HepG2 (cell line): ENCODE measurements around the gene SPRYD3. TPM values are rescaled to one million over a fixed set of nuclear protein-coding genes. Genes with fewer than 3 reads are reported as not detected.
A peak's percentile ranks its signal among the peaks of the same experiment; 100 is the strongest.

ENCODE experiments used
- DZIP1 ChIP-seq: sonication (generic); formaldehyde crosslinking; IDR thresholded peaks from 2 replicates; pipeline ENCODE4 v1.5.0; 2020; ENCODE audit warnings: mild to moderate bottlenecking, missing genetic modification reagents
- KLF12 ChIP-seq: sonication (generic); formaldehyde crosslinking; IDR thresholded peaks from 2 replicates; pipeline ENCODE4 v1.4.0; 2020; ENCODE audit warnings: missing genetic modification reagents, borderline replicate concordance
- SIX1 ChIP-seq: sonication (generic); formaldehyde crosslinking; IDR thresholded peaks from 2 replicates; pipeline ENCODE4 v1.4.0; 2020; ENCODE audit warnings: missing genetic modification reagents, borderline replicate concordance
- SNAPC2 ChIP-seq: sonication (generic); formaldehyde crosslinking; IDR thresholded peaks from 2 replicates; pipeline ENCODE4 v1.8.1; 2022; ENCODE audit warnings: mild to moderate bottlenecking, missing genetic modification reagents
- SP4 ChIP-seq: sonication (generic); formaldehyde crosslinking; IDR thresholded peaks from 2 replicates; pipeline ENCODE4 v1.8.1; 2023; ENCODE audit warnings: mild to moderate bottlenecking, missing genetic modification reagents
- WIZ ChIP-seq: sonication (generic); formaldehyde crosslinking; IDR thresholded peaks from 2 replicates; pipeline ENCODE4 v1.5.1; 2020; ENCODE audit warnings: mild to moderate bottlenecking, missing genetic modification reagents
- ZBTB39 ChIP-seq: sonication (generic); formaldehyde crosslinking; IDR thresholded peaks from 2 replicates; pipeline ENCODE4 v1.5.0; 2020; ENCODE audit warnings: missing genetic modification reagents
- ZFP36 ChIP-seq: fragments of 150-350 bp; IDR thresholded peaks from 2 replicates; pipeline ENCODE4 v1.6.1; 2018; ENCODE audit warnings: borderline replicate concordance, low read length, low read depth; ENCODE audit not compliant: partially characterized antibody
- ZNF354B ChIP-seq: sonication (generic); formaldehyde crosslinking; IDR thresholded peaks from 2 replicates; pipeline ENCODE4 v1.8.0; 2022; ENCODE audit warnings: mild to moderate bottlenecking, missing genetic modification reagents
- ZNF496 ChIP-seq: sonication (generic); formaldehyde crosslinking; IDR thresholded peaks from 2 replicates; pipeline ENCODE4 v1.8.1; 2023; ENCODE audit warnings: mild to moderate bottlenecking, moderate library complexity, missing genetic modification reagents; ENCODE audit not compliant: insufficient replicate concordance
- ZNF512B ChIP-seq: sonication (generic); formaldehyde crosslinking; IDR thresholded peaks from 2 replicates; pipeline ENCODE4 v1.5.1; 2020; ENCODE audit warnings: missing genetic modification reagents, mild to moderate bottlenecking, borderline replicate concordance
- ZNF710 ChIP-seq: sonication (generic); formaldehyde crosslinking; IDR thresholded peaks from 2 replicates; pipeline ENCODE4 v1.5.0; 2020; ENCODE audit warnings: mild to moderate bottlenecking, missing genetic modification reagents, borderline replicate concordance
- polyA plus RNA-seq, 8 experiments: library from polyadenylated mRNA; depleted of rRNA in 3 of 8; stranded (reverse) in 7 of 8; unstranded in 1 of 8; fragments of >200 nt; fragmentation: Illumina TruSeq in 4 of 8; extraction: Trizol in 4 of 8; gene quantifications; 2 replicates each; pipeline versions ENCODE4 v1.2.1 to v1.2.3, GENCODE V29; 2011 to 2016; ENCODE audit warnings: low read depth in 4 of 8, missing spikeins in 1 of 8, mixed read lengths in 1 of 8; ENCODE audit not compliant: insufficient read depth in 1 of 8
- total RNA-seq, 5 experiments: library from RNA; depleted of rRNA; stranded (reverse); fragments of >200 nt; fragmentation: Illumina TruSeq; extraction: Trizol; gene quantifications; 2 replicates each; pipeline ENCODE4 v1.2.3, GENCODE V29; 2016; ENCODE audit warnings: low read depth in 1 of 5
- TF ChIP-seq, protein P1 (sequence below): IDR thresholded peaks from 2 replicates; pipeline ENCODE4 v1.6.1; 2012; ENCODE audit warnings: inconsistent platforms
- TF ChIP-seq, protein P2 (sequence below): sonication (generic); formaldehyde crosslinking; IDR thresholded peaks from 2 replicates; pipeline ENCODE4 v1.5.0; 2020; ENCODE audit warnings: mild to moderate bottlenecking, missing genetic modification reagents

Gene SPRYD3
- total and polyA plus RNA-seq, 2 of the 13 experiments (the other 11 are each of a cell fraction or from before 2014, with no cell fraction given) = 9.0 to 9.2 TPM

DNA sequence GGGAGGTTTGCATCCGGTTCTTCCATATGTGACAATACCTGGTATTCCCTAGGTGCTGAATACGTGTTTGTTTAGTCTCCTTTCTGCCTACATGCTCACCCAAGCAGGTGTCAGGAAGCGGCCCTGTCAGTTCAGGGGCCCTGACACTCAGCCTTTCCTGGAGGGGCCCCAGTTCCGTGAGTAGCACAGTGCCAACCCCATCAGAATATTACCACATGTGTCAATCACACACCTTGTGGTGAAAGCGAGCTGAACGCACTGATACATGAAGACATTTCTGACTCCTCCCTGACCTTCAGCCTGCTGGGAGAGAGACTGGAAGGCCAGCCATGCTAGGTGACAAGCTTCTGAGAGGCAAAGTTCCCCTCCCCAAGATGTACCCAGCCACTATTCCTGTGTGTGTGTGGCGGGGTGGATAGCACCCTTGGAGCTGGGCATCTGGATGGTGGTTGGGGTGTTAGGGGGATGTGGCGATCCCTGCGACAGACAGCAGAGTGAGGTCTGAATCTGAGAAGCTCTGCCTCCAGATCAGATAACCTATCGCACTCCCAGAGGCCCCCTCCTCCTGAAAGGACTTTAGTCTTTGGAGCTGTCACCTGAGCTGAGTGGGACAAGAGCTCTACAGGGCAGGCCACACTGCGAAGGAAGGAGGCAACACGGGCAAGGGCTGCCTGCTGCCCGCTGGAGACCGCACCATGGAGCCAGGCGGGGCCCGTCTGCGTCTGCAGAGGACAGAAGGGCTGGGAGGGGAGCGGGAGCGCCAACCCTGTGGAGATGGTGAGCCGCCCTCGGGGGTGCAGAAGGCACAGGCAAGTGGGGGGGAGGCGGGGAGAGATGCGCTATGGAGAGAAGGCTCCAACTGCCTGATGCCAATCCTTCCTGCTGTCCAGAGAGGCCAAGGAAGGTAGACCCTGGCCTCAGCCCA, 24.0 kb upstream of the SPRYD3 start, which contains the start of gene SOAT2 (continued):
- TF ChIP-seq ZNF710 (CRISPR knock-in tag) (no peak), SNAPC2 (no peak), SIX1 (CRISPR knock-in tag) (peak; percentile 77; the same call in 1 of the 2 replicates), ZBTB39 (CRISPR knock-in tag) (no peak), ZNF512B (CRISPR knock-in tag) (no peak), SP4 (CRISPR knock-in tag) (peak; percentile 39; the same call in 1 of the 2 replicates), ZFP36 (no peak), ZNF354B (no peak), WIZ (CRISPR knock-in tag) (no peak), ZNF496 (CRISPR knock-in tag) (no peak), DZIP1 (CRISPR knock-in tag) (no peak), KLF12 (no peak)
- TF ChIP-seq, protein P1, sequence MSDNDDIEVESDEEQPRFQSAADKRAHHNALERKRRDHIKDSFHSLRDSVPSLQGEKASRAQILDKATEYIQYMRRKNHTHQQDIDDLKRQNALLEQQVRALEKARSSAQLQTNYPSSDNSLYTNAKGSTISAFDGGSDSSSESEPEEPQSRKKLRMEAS = peak; percentile 60; the same call in 1 of the 2 replicates
- TF ChIP-seq, protein P2, sequence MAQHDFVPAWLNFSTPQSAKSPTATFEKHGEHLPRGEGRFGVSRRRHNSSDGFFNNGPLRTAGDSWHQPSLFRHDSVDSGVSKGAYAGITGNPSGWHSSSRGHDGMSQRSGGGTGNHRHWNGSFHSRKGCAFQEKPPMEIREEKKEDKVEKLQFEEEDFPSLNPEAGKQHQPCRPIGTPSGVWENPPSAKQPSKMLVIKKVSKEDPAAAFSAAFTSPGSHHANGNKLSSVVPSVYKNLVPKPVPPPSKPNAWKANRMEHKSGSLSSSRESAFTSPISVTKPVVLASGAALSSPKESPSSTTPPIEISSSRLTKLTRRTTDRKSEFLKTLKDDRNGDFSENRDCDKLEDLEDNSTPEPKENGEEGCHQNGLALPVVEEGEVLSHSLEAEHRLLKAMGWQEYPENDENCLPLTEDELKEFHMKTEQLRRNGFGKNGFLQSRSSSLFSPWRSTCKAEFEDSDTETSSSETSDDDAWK (CRISPR knock-in tag) = no peak
